Activated CD4-positive, alpha-beta T cell treated with anti-CD3 and anti-CD28 coated beads, Interleukin-2, amount 10 ng/mL, durations not matched to agents 7 days and 5 days (primary cell): Measurements from ENCODE around the gene SBNO2. TPM values are rescaled to one million over a fixed set of nuclear protein-coding genes. Genes with fewer than 3 reads are reported as not detected.

Experiments
- CTCF ChIA-PET: fragments of 350-600 bp; sonication (Branson Sonifier 250); formaldehyde crosslinking; loops from one replicate; lab custom pipeline; 2021; ENCODE audit warnings: antibody characterized with exemption; lab: Charles Lee
- POLR2A ChIA-PET: fragments of 350-600 bp; sonication (Branson Sonifier 250); formaldehyde crosslinking; loops from one replicate; lab custom pipeline; 2021; ENCODE audit warnings: antibody characterized with exemption; lab: Charles Lee
- DNase-seq: peaks from one replicate; pipeline ENCODE4 v3.0.0-alpha.2; 2020
- H3K27ac Mint-ChIP-seq: one replicate; pipeline ENCODE4 v1.8.0; 2021; ENCODE audit warnings: mild to moderate bottlenecking, moderate library complexity, mixed read lengths
- H3K27me3 Mint-ChIP-seq: one replicate; pipeline ENCODE4 v1.8.0; 2021; ENCODE audit warnings: mixed read lengths
- H3K36me3 Mint-ChIP-seq: one replicate; pipeline ENCODE4 v1.8.0; 2021; ENCODE audit warnings: low read depth, mixed read lengths
- H3K4me1 Mint-ChIP-seq: one replicate; pipeline ENCODE4 v1.8.0; 2021; ENCODE audit warnings: mixed read lengths
- H3K4me3 Mint-ChIP-seq: one replicate; pipeline ENCODE4 v1.8.0; 2021; ENCODE audit warnings: mild to moderate bottlenecking, moderate library complexity, mixed read lengths
- H3K9me3 Mint-ChIP-seq: one replicate; pipeline ENCODE4 v1.8.0; 2021; ENCODE audit warnings: mixed read lengths
- total RNA-seq, 2 experiments: library from RNA; stranded (reverse); gene quantifications; one replicate each; pipeline ENCODE4 v1.2.3, GENCODE V29; 2021

Gene SBNO2
- total RNA-seq, 2 experiments from 2014 or later = 84.7 to 91.7 TPM

GRCh38 chr19:1073956-1074517, 100.0 kb downstream of the SBNO2 start:
- H3K27me3 Mint-ChIP-seq = no peaks in the 10 kb centered on the region
- CTCF ChIA-PET = interaction anchor here (0.6 to 9.3 kb wide), 7 partner anchors 8 to 57 kb away, joined by 3 to 72 read pairs (median 3); partner anchors contain the start of genes ABCA7 and ARHGAP45
- H3K9me3 Mint-ChIP-seq = no peaks in the 10 kb centered on the region
- H3K27ac Mint-ChIP-seq = peak overlapping the region; percentile 79
- peak overlapping the region; percentile 65 for H3K4me3 Mint-ChIP-seq
- H3K36me3 Mint-ChIP-seq = peaks cover 66% of the 10 kb centered on the region
- POLR2A ChIA-PET = interaction anchor here (1.4 kb wide), 1 partner anchor 195 kb away, joined by 6 read pairs; the partner anchor contains the start of gene CIRBP
- no peak for DNase-seq
- H3K4me1 Mint-ChIP-seq = peaks cover 46% of the 10 kb centered on the region

- Mint-ChIP-seq H3K27ac (peak overlapping the region; percentile 85), H3K9me3 (no peaks in the 10 kb centered on the region), H3K27me3 (no peaks in the 10 kb centered on the region), H3K4me3 (peak overlapping the region; percentile 40), H3K36me3 (peaks cover 67% of the 10 kb centered on the region), H3K4me1 (peaks cover 51% of the 10 kb centered on the region)
- ChIA-PET CTCF (interaction anchor here (1.5 to 9.3 kb wide), 3 partner anchors 7 to 9 kb away, joined by 5 to 72 read pairs (median 8); partner anchors contain the start of gene ARHGAP45), POLR2A (no interaction called here)
- no peak for DNase-seq
Observed at GRCh38 chr19:1073063-1073955, 100.8 kb downstream of the SBNO2 start.

GRCh38 chr19:1072371-1073015, 101.6 kb downstream of the SBNO2 start:
- Mint-ChIP-seq H3K4me3 (peak overlapping the region; percentile 61), H3K27me3 (no peaks in the 10 kb centered on the region), H3K36me3 (peaks cover 61% of the 10 kb centered on the region), H3K9me3 (no peaks in the 10 kb centered on the region), H3K27ac (peak overlapping the region; percentile 85), H3K4me1 (peaks cover 51% of the 10 kb centered on the region)
- no peak for DNase-seq
- ChIA-PET POLR2A (no interaction called here), CTCF (interaction anchor here (1.5 to 2.1 kb wide), 2 partner anchors 8 to 9 kb away, joined by 5 to 8 read pairs; no protein-coding TSS in a partner anchor)

- POLR2A ChIA-PET = no interaction called here
- DNase-seq = no peak
- CTCF ChIA-PET = interaction anchor here (0.7 to 2.1 kb wide), 3 partner anchors 11 to 31 kb away, joined by 3 to 5 read pairs (median 3); partner anchors contain the start of gene ABCA7
- no peaks in the 10 kb centered on the region for H3K9me3 Mint-ChIP-seq
- H3K4me3 Mint-ChIP-seq = peak overlapping the region; percentile 61
- H3K4me1 Mint-ChIP-seq = peaks cover 49% of the 10 kb centered on the region
- H3K36me3 Mint-ChIP-seq = peaks cover 50% of the 10 kb centered on the region
- peak overlapping the region; percentile 85 for H3K27ac Mint-ChIP-seq
- no peaks in the 10 kb centered on the region for H3K27me3 Mint-ChIP-seq
Observed at GRCh38 chr19:1070931-1071791, 102.9 kb downstream of the SBNO2 start.

GRCh38 chr19:1070576-1070930, 103.5 kb downstream of the SBNO2 start:
- H3K4me3 Mint-ChIP-seq = peak overlapping the region; percentile 40

GRCh38 chr19:1069009-1069779, 104.9 kb downstream of the SBNO2 start:
- Mint-ChIP-seq H3K27me3 (no peaks in the 10 kb centered on the region), H3K4me1 (peaks cover 57% of the 10 kb centered on the region), H3K4me3 (peak overlapping the region; percentile 91), H3K9me3 (no peaks in the 10 kb centered on the region), H3K27ac (peak overlapping the region; percentile 93), H3K36me3 (peaks cover 42% of the 10 kb centered on the region)
- ChIA-PET POLR2A (interaction anchor here (0.7 kb wide), 1 partner anchor 406 kb away, joined by 3 read pairs; the partner anchor contains the start of gene RNF126), CTCF (no interaction called here)
- DNase-seq = peak; percentile 87

More at GRCh38 chr19:1070576-1070930, 103.5 kb downstream of the SBNO2 start:
- CTCF ChIA-PET = interaction anchor here (0.7 to 1.3 kb wide), 2 partner anchors 14 to 31 kb away, joined by 3 read pairs; partner anchors contain the start of gene ABCA7
- no peak overlapping the region for H3K27ac Mint-ChIP-seq
- POLR2A ChIA-PET = no interaction called here
- peaks cover 49% of the 10 kb centered on the region for H3K4me1 Mint-ChIP-seq
- no peak for DNase-seq
- no peaks in the 10 kb centered on the region for H3K27me3 Mint-ChIP-seq
- H3K9me3 Mint-ChIP-seq = no peaks in the 10 kb centered on the region
- H3K36me3 Mint-ChIP-seq = peaks cover 44% of the 10 kb centered on the region

GRCh38 chr19:1068009-1069001, 105.8 kb downstream of the SBNO2 start:
- Mint-ChIP-seq H3K27ac (peak overlapping the region; percentile 95), H3K4me3 (peak overlapping the region; percentile 91), H3K27me3 (no peaks in the 10 kb centered on the region), H3K36me3 (peaks cover 43% of the 10 kb centered on the region), H3K4me1 (peaks cover 58% of the 10 kb centered on the region), H3K9me3 (no peaks in the 10 kb centered on the region)
- peak; percentile 86 for DNase-seq
- ChIA-PET POLR2A (interaction anchor here (0.6 to 1.0 kb wide), 4 partner anchors 18 to 405 kb away, joined by 3 read pairs; partner anchors contain the start of gene RNF126), CTCF (interaction anchor here (0.6 to 4.7 kb wide), 8 partner anchors 10 to 205 kb away, joined by 3 to 72 read pairs (median 4); partner anchors contain the start of gene RNU6-2)

GRCh38 chr19:1067341-1067957, 106.6 kb downstream of the SBNO2 start:
- POLR2A ChIA-PET = interaction anchor here (0.6 to 1.0 kb wide), 5 partner anchors 19 to 29 kb away, joined by 3 read pairs; no protein-coding TSS in a partner anchor
- H3K4me3 Mint-ChIP-seq = peak overlapping the region; percentile 91
- peaks cover 36% of the 10 kb centered on the region for H3K36me3 Mint-ChIP-seq
- H3K27ac Mint-ChIP-seq = peak overlapping the region; percentile 95
- no peaks in the 10 kb centered on the region for H3K27me3 Mint-ChIP-seq
- CTCF ChIA-PET = interaction anchor here (0.6 to 4.7 kb wide), 10 partner anchors 11 to 204 kb away, joined by 3 to 72 read pairs (median 4); partner anchors contain the start of genes ABCA7 and RNU6-2
- peaks cover 51% of the 10 kb centered on the region for H3K4me1 Mint-ChIP-seq
- H3K9me3 Mint-ChIP-seq = no peaks in the 10 kb centered on the region
- no peak for DNase-seq

GRCh38 chr19:1066748-1067340, 107.2 kb downstream of the SBNO2 start, which contains the start of gene ARHGAP45:
Gene ARHGAP45, plus strand, starts transcription at chr19:1067167. Its CDS starts 239 bp downstream, at chr19:1067406.
- CTCF ChIA-PET = interaction anchor here (0.9 to 4.7 kb wide), 11 partner anchors 11 to 177 kb away, joined by 3 to 72 read pairs (median 6); partner anchors contain the start of genes ABCA7 and RNU6-2
- no peaks in the 10 kb centered on the region for H3K9me3 Mint-ChIP-seq
- peaks cover 33% of the 10 kb centered on the region for H3K36me3 Mint-ChIP-seq
- peak within 1 kb of the TSS; percentile 95 for H3K27ac Mint-ChIP-seq
- H3K4me1 Mint-ChIP-seq = peaks cover 47% of the 10 kb centered on the region
- peak; percentile 88 for DNase-seq
- peak within 1 kb of the TSS; percentile 91 for H3K4me3 Mint-ChIP-seq
- H3K27me3 Mint-ChIP-seq = no peaks in the 10 kb centered on the region
- POLR2A ChIA-PET = interaction anchor here (0.6 to 1.0 kb wide), 3 partner anchors 20 to 28 kb away, joined by 3 read pairs; no protein-coding TSS in a partner anchor
